MM.1S (cell line): ENCODE measurements around the gene ARPP21.

Experiments
- DNase-seq: peaks from one replicate; pipeline ENCODE4 v3.0.0-alpha.2; 2015
- H2AFZ ChIP-seq: fragments of 300-600 bp; sonication (generic); 2 replicates; pipeline ENCODE4 v1.6.0; 2016; ENCODE audit warnings: antibody characterized with exemption, low read length
- H3F3A ChIP-seq: fragments of 300-600 bp; sonication (generic); 2 replicates; pipeline ENCODE4 v1.6.1; 2016; ENCODE audit warnings: mild to moderate bottlenecking, antibody characterized with exemption, low read length, moderate library complexity, mixed read lengths; ENCODE audit not compliant: insufficient read depth
- H3K27ac ChIP-seq: fragments of 300-600 bp; sonication (generic); 2 replicates; pipeline ENCODE4 v1.5.1; 2016; ENCODE audit warnings: mild to moderate bottlenecking, low read length
- H3K27me3 ChIP-seq: fragments of 300-600 bp; sonication (generic); replicated peaks from 2 replicates; pipeline ENCODE4 v1.6.0; 2016; ENCODE audit warnings: low read length; ENCODE audit not compliant: insufficient read depth
- H3K36me3 ChIP-seq: fragments of 300-600 bp; sonication (generic); replicated peaks from 2 replicates; pipeline ENCODE4 v1.6.1; 2016; ENCODE audit warnings: mild to moderate bottlenecking, low read length, mixed read lengths; ENCODE audit not compliant: insufficient read depth
- H3K4me1 ChIP-seq: fragments of 300-600 bp; sonication (generic); 2 replicates; pipeline ENCODE4 v1.6.1; 2016; ENCODE audit warnings: low read length, mixed read lengths
- H3K4me2 ChIP-seq: fragments of 300-600 bp; sonication (generic); 2 replicates; pipeline ENCODE4 v1.6.0; 2016; ENCODE audit warnings: low read depth, low read length
- H3K4me3 ChIP-seq: fragments of 300-600 bp; sonication (generic); 2 replicates; pipeline ENCODE4 v1.5.1; 2016; ENCODE audit warnings: low read length, mixed read lengths
- H3K79me2 ChIP-seq: fragments of 300-600 bp; sonication (generic); 2 replicates; pipeline ENCODE4 v1.6.1; 2016; ENCODE audit warnings: mixed run types, low read length, mixed read lengths
- H3K9ac ChIP-seq: fragments of 300-600 bp; sonication (generic); 2 replicates; pipeline ENCODE4 v1.6.1; 2016; ENCODE audit warnings: low read length, mixed read lengths
- H3K9me2 ChIP-seq: fragments of 300-600 bp; sonication (generic); replicated peaks from 2 replicates; pipeline ENCODE4 v1.6.1; 2016; ENCODE audit warnings: mild to moderate bottlenecking, low read length, mixed read lengths; ENCODE audit not compliant: insufficient read depth
- H3K9me3 ChIP-seq: fragments of 300-600 bp; sonication (generic); replicated peaks from 2 replicates; pipeline ENCODE4 v1.6.1; 2016; ENCODE audit warnings: mild to moderate bottlenecking, low read length, mixed read lengths; ENCODE audit not compliant: insufficient read depth
- H4K20me1 ChIP-seq: fragments of 300-600 bp; sonication (generic); 2 replicates; pipeline ENCODE4 v1.6.1; 2016; ENCODE audit warnings: mild to moderate bottlenecking, low read length, moderate library complexity, mixed read lengths; ENCODE audit not compliant: insufficient read depth
- CTCF ChIP-seq: fragments of 300-600 bp; sonication (generic); IDR thresholded peaks from 2 replicates; pipeline ENCODE4 v1.5.1; 2016; ENCODE audit warnings: antibody characterized with exemption, low read length, mixed read lengths
- EZH2 ChIP-seq: fragments of 300-600 bp; sonication (generic); optimal IDR thresholded peaks from 2 replicates; pipeline ENCODE3; 2017; ENCODE audit warnings: low read depth, mild to moderate bottlenecking, antibody characterized with exemption, low read length, mixed read lengths
- EZH2phosphoT487 ChIP-seq: fragments of 300-600 bp; sonication (generic); IDR thresholded peaks from 2 replicates; pipeline ENCODE4 v1.6.1; 2018; ENCODE audit warnings: antibody characterized with exemption, low read length

ARPP21 gene

GRCh38 chr3:35743218-35743617 lies 103.9 kb downstream of the ARPP21 start:
- Histone ChIP-seq H3K4me2 (no peak overlapping the region), H3F3A (no peaks in the 10 kb centered on the region), H2AFZ (no peak overlapping the region), H3K4me1 (no peaks in the 10 kb centered on the region), H3K36me3 (no peaks in the 10 kb centered on the region), H3K79me2 (no peaks in the 10 kb centered on the region), H3K9me3 (no peaks in the 10 kb centered on the region), H3K27me3 (no peaks in the 10 kb centered on the region), H4K20me1 (no peaks in the 10 kb centered on the region), H3K4me3 (no peak overlapping the region), H3K9ac (no peak overlapping the region), H3K27ac (no peak overlapping the region), H3K9me2 (no peaks in the 10 kb centered on the region)
- DNase-seq = no peak
- TF ChIP-seq CTCF = no peak
- TF ChIP-seq EZH2 = no peak
- TF ChIP-seq EZH2phosphoT487 = no peak

GRCh38 chr3:35744419-35744818 lies 105.1 kb downstream of the ARPP21 start:
- H3K9me2 ChIP-seq = no peaks in the 10 kb centered on the region
- H3K4me1 ChIP-seq = no peaks in the 10 kb centered on the region
- no peaks in the 10 kb centered on the region for H3K79me2 ChIP-seq
- no peak overlapping the region for H3K4me3 ChIP-seq
- no peak overlapping the region for H3K4me2 ChIP-seq
- H3K27ac ChIP-seq = no peak overlapping the region
- H3F3A ChIP-seq = no peaks in the 10 kb centered on the region
- H2AFZ ChIP-seq = no peak overlapping the region
- no peaks in the 10 kb centered on the region for H3K36me3 ChIP-seq
- DNase-seq = no peak
- H4K20me1 ChIP-seq = no peaks in the 10 kb centered on the region
- no peak overlapping the region for H3K9ac ChIP-seq
- TF ChIP-seq EZH2phosphoT487 = no peak
- no peak for TF ChIP-seq EZH2
- TF ChIP-seq CTCF = no peak
- H3K9me3 ChIP-seq = no peaks in the 10 kb centered on the region
- H3K27me3 ChIP-seq = no peaks in the 10 kb centered on the region

GRCh38 chr3:35745351-35745750 lies 106.0 kb downstream of the ARPP21 start:
- TF ChIP-seq CTCF (no peak), EZH2 (no peak), EZH2phosphoT487 (no peak)
- no peaks in the 10 kb centered on the region for H3K27me3 ChIP-seq
- H3K9me2 ChIP-seq = no peaks in the 10 kb centered on the region
- no peak overlapping the region for H3K27ac ChIP-seq
- H2AFZ ChIP-seq = no peak overlapping the region
- no peaks in the 10 kb centered on the region for H3K36me3 ChIP-seq
- no peak for DNase-seq
- no peaks in the 10 kb centered on the region for H4K20me1 ChIP-seq
- no peaks in the 10 kb centered on the region for H3F3A ChIP-seq
- H3K4me3 ChIP-seq = no peak overlapping the region
- no peak overlapping the region for H3K9ac ChIP-seq
- no peaks in the 10 kb centered on the region for H3K9me3 ChIP-seq
- no peak overlapping the region for H3K4me2 ChIP-seq
- no peaks in the 10 kb centered on the region for H3K79me2 ChIP-seq
- no peaks in the 10 kb centered on the region for H3K4me1 ChIP-seq
